ENCODE measurements around the gene EIF5A2.

EIF5A2 gene

GRCh38 chr3:170863816-170864215, 44.6 kb downstream of the EIF5A2 start:
- DNase-seq (ENCODE audit: extremely low spot score, insufficient read length, low read depth) = no peak

GRCh38 chr3:170862618-170863374, 45.6 kb downstream of the EIF5A2 start:
- DNase-seq (ENCODE audit: extremely low spot score, insufficient read length, low read depth) = no peak
- FAIRE-seq = no peak

More at GRCh38 chr3:170863816-170864215, 44.6 kb downstream of the EIF5A2 start:
- FAIRE-seq = no peak

- FAIRE-seq = no peak
- no peak for DNase-seq (ENCODE audit: extremely low spot score, insufficient read length, low read depth)
These were observed 49.8 kb downstream of the EIF5A2 start for GRCh38 chr3:170858599-170858998.

- no peak for DNase-seq (ENCODE audit: extremely low spot score, insufficient read length, low read depth)
- no peak for FAIRE-seq
These were observed 56.1 kb downstream of the EIF5A2 start for GRCh38 chr3:170852324-170852723.

GRCh38 chr3:170848292-170848917, 60.0 kb downstream of the EIF5A2 start:
- FAIRE-seq = no peak
- DNase-seq (ENCODE audit: extremely low spot score, insufficient read length, low read depth) = no peak

GRCh38 chr3:170844377-170844776, 64.1 kb downstream of the EIF5A2 start:
- FAIRE-seq (no peak), DNase-seq (ENCODE audit: extremely low spot score, insufficient read length, low read depth) (no peak)

GRCh38 chr3:170840291-170840859, 68.1 kb downstream of the EIF5A2 start:
- no peak for FAIRE-seq
- DNase-seq (ENCODE audit: extremely low spot score, insufficient read length, low read depth) = no peak

- FAIRE-seq (no peak), DNase-seq (ENCODE audit: extremely low spot score, insufficient read length, low read depth) (no peak)
These were observed 68.8 kb downstream of the EIF5A2 start for GRCh38 chr3:170839518-170840100.

All from GM18507 (cell line).